Activated T-helper 2 cell treated with anti-CD3 and anti-CD28 coated beads, Interferon-gamma antibody, Interleukin-2, Interleukin-4, amounts not matched to agents 10 μg/mL and 5 μg/mL and 100 μg/mL, durations not matched to agents 14 hours and 24 hours and 36 hours (primary cell): ENCODE measurements around the gene SYT13. TPM values are rescaled to one million over a fixed set of nuclear protein-coding genes. Genes with fewer than 3 reads are reported as not detected.

Experiments
- total RNA-seq: library from RNA; stranded (reverse); gene quantifications from 2 replicates; pipeline ENCODE4 v1.2.3, GENCODE V29; 2022

Gene SYT13
- total RNA-seq, 1 donor from 2014 or later: not detected

Other genes with a start within 250 kb of the SYT13 start
- gene PRDM11, start 139.7 kb downstream of the SYT13 start, total RNA-seq: 1.9 and 2.6 TPM in 2 replicates